A549 (cell line): Measurements from ENCODE around the gene DNAJA3. TPM values are rescaled to one million over a fixed set of nuclear protein-coding genes. Genes with fewer than 3 reads are reported as not detected.

ENCODE experiments used
- ATAC-seq, 2 experiments: fragments of 200-7000 bp in 1 of 2; fragments of >200 bp in 1 of 2; cut with Nextera tagmentation in 1 of 2; cut with Tn5 transposase in 1 of 2; 3 replicates each; pipeline versions ENCODE4 v1.8.0 to v1.9.1; 2018 to 2020; ENCODE audit warnings: mild to moderate bottlenecking in 1 of 2, moderate library complexity in 1 of 2
- CTCF ChIA-PET: fragments of 300-600 bp; sonication (Branson Sonifier 250); formaldehyde crosslinking; extraction: SDS; loops from one replicate; lab custom pipeline; 2021; ENCODE audit warnings: antibody characterized with exemption, inconsistent platforms; lab: Yijun Ruan, JAX
- POLR2A ChIA-PET: fragments of 350-600 bp; formaldehyde crosslinking; extraction: SDS; loops from one replicate; lab custom pipeline; 2021; ENCODE audit warnings: antibody characterized with exemption, inconsistent platforms; lab: Yijun Ruan, JAX
- DNase-seq, 2 experiments: peaks; one replicate each; pipeline versions ENCODE4 v3.0.0 to v3.0.0-alpha.2; 2011 to 2016; ENCODE audit warnings: low read depth in 1 of 2, low spot score in 1 of 2
- FAIRE-seq: peaks from 2 replicates; lab custom pipeline; 2011; peaks lifted over from hg19 to GRCh38; lab: Jason Lieb, UNC
- H3K27ac ChIP-seq, 2 experiments: fragments of >200 bp; sonication (Bioruptor Twin); formaldehyde crosslinking; 3 replicates each; pipeline ENCODE4 v1.5.1; 2016 to 2017
- H3K4me1 ChIP-seq: fragments of >200 bp; sonication (Bioruptor Twin); formaldehyde crosslinking; 3 replicates; pipeline ENCODE4 v1.6.1; 2016
- H3K4me2 ChIP-seq: fragments of >200 bp; sonication (Bioruptor Twin); formaldehyde crosslinking; 3 replicates; pipeline ENCODE4 v1.6.1; 2016
- H3K4me3 ChIP-seq: fragments of >200 bp; sonication (Bioruptor Twin); formaldehyde crosslinking; 3 replicates; pipeline ENCODE4 v1.5.1; 2016
- H3K9me3 ChIP-seq: fragments of >200 bp; sonication (Bioruptor Twin); formaldehyde crosslinking; 3 replicates; pipeline ENCODE4 v1.6.1; 2016
- ATOH8 ChIP-seq: fragments of 250-450 bp; sonication (Bioruptor Pico); IDR thresholded peaks from 2 replicates; pipeline ENCODE4 v1.5.0; 2020; ENCODE audit warnings: low read depth, mild to moderate bottlenecking, moderate library complexity
- CBX8 ChIP-seq: fragments of 200-600 bp; sonication (generic); IDR thresholded peaks from 2 replicates; pipeline ENCODE4 v1.6.1; 2016
- CHD2 ChIP-seq: fragments of 150-350 bp; IDR thresholded peaks from 2 replicates; pipeline ENCODE4 v1.6.1; 2014; ENCODE audit warnings: low read length; ENCODE audit not compliant: partially characterized antibody
- CTCF ChIP-seq: fragments of >200 bp; sonication (Bioruptor Twin); formaldehyde crosslinking; IDR thresholded peaks from 3 replicates; pipeline ENCODE4 v1.5.1; 2016
- EHMT2 ChIP-seq: fragments of 200-600 bp; sonication (generic); IDR thresholded peaks from 2 replicates; pipeline ENCODE4 v1.6.1; 2016; ENCODE audit warnings: antibody characterized with exemption, low read depth, mild to moderate bottlenecking, moderate library complexity
- ELK1 ChIP-seq: fragments of 150-350 bp; IDR thresholded peaks from 2 replicates; pipeline ENCODE4 v1.6.1; 2014; ENCODE audit warnings: low read depth, mild to moderate bottlenecking, low read length
- FOSB ChIP-seq: fragments of 250-450 bp; sonication (Bioruptor Pico); IDR thresholded peaks from 2 replicates; pipeline ENCODE4 v1.5.0; 2020; ENCODE audit warnings: mild to moderate bottlenecking, moderate library complexity
- FOSL2 ChIP-seq, 2 experiments: fragments of 450-650 bp in 1 of 2; fragments of >200 bp in 1 of 2; sonication (Bioruptor Twin) in 1 of 2; formaldehyde crosslinking; IDR thresholded peaks; 2 replicates each; pipeline versions ENCODE4 v1.5.0 to v1.6.1; 2016 to 2020; ENCODE audit warnings: mild to moderate bottlenecking in 1 of 2, moderate library complexity in 1 of 2
- FOXS1 ChIP-seq: fragments of 250-450 bp; sonication (Bioruptor Pico); IDR thresholded peaks from 2 replicates; pipeline ENCODE4 v1.5.0; 2020; ENCODE audit warnings: mild to moderate bottlenecking, moderate library complexity
- GATA3 ChIP-seq: IDR thresholded peaks from 2 replicates; pipeline ENCODE4 v1.6.1; 2012; ENCODE audit warnings: borderline replicate concordance
- HMGXB4 ChIP-seq: fragments of 250-450 bp; sonication (Bioruptor Pico); IDR thresholded peaks from 2 replicates; pipeline ENCODE4 v1.5.0; 2021; ENCODE audit warnings: mild to moderate bottlenecking, moderate library complexity, borderline replicate concordance
- HOXA7 ChIP-seq: fragments of 250-450 bp; sonication (Bioruptor Pico); IDR thresholded peaks from 2 replicates; pipeline ENCODE4 v1.5.0; 2020; ENCODE audit warnings: mild to moderate bottlenecking, moderate library complexity
- HOXB5 ChIP-seq: fragments of 250-450 bp; sonication (Bioruptor Pico); IDR thresholded peaks from 2 replicates; pipeline ENCODE4 v1.5.0; 2020; ENCODE audit warnings: mild to moderate bottlenecking, moderate library complexity
- KDM1A ChIP-seq: fragments of 200-600 bp; sonication (generic); IDR thresholded peaks from 2 replicates; pipeline ENCODE4 v1.6.1; 2016; ENCODE audit warnings: low read depth, mild to moderate bottlenecking
- KDM5A ChIP-seq: fragments of 200-600 bp; sonication (generic); IDR thresholded peaks from 2 replicates; pipeline ENCODE4 v1.6.1; 2016; ENCODE audit warnings: antibody characterized with exemption, mild to moderate bottlenecking
- MAZ ChIP-seq: fragments of 150-350 bp; IDR thresholded peaks from 2 replicates; pipeline ENCODE4 v1.6.1; 2014; ENCODE audit warnings: antibody characterized with exemption, low read depth, low read length, borderline replicate concordance
- PHF8 ChIP-seq: fragments of 200-600 bp; sonication (generic); IDR thresholded peaks from 2 replicates; pipeline ENCODE4 v1.6.1; 2016; ENCODE audit warnings: low read depth, mild to moderate bottlenecking, antibody characterized with exemption, moderate library complexity, borderline replicate concordance
- SREBF2 ChIP-seq: fragments of 450-650 bp; IDR thresholded peaks from 2 replicates; pipeline ENCODE4 v1.6.1; 2014; ENCODE audit warnings: mild to moderate bottlenecking, moderate library complexity
- TFCP2L1 ChIP-seq: fragments of 250-450 bp; sonication (Bioruptor Pico); IDR thresholded peaks from 2 replicates; pipeline ENCODE4 v1.5.0; 2021; ENCODE audit warnings: mild to moderate bottlenecking
- USF2 ChIP-seq: fragments of 450-650 bp; IDR thresholded peaks from 2 replicates; pipeline ENCODE4 v1.6.1; 2014; ENCODE audit warnings: antibody characterized with exemption
- ZNF302 ChIP-seq: fragments of 250-450 bp; sonication (Bioruptor Pico); IDR thresholded peaks from 2 replicates; pipeline ENCODE4 v1.9.0; 2021; ENCODE audit warnings: inconsistent platforms, mild to moderate bottlenecking, moderate library complexity
- ZSCAN20 ChIP-seq: fragments of 250-450 bp; sonication (Bioruptor Pico); IDR thresholded peaks from 2 replicates; pipeline ENCODE4 v1.8.0; 2022; ENCODE audit warnings: mild to moderate bottlenecking, moderate library complexity
- WGBS: methylation state at CpG from one replicate; pipeline ENCODE4 v1.1.6; 2017; ENCODE audit errors: missing lambda C conversion rate; 5-methylcytosine and 5-hydroxymethylcytosine counted together
- polyA plus RNA-seq, 4 experiments: library from polyadenylated mRNA; depleted of rRNA in 3 of 4; stranded (reverse); fragments of >200 nt; fragmentation: RNase III in 1 of 4; extraction: RNeasy Plus Mini Kit Qiagen cat#74134 plus additional on column Dnase treatment in 1 of 4; gene quantifications; 2 replicates in 3 of 4; 3 replicates in 1 of 4; pipeline ENCODE4 v1.2.3, GENCODE V29; 2011 to 2017

The DNAJA3 gene
- polyA plus RNA-seq, 2 of the 4 experiments (the other 2 are of a cell fraction) = 64.6 to 77.2 TPM

- no peak overlapping the region for H3K4me3 ChIP-seq
- POLR2A ChIA-PET = interaction anchor here (0.6 kb wide), 1 partner anchor 14 kb away, joined by 3 read pairs; no protein-coding TSS in a partner anchor
- DNase-seq = no peak
- ATAC-seq = no peak
- no peaks in the 10 kb centered on the region for H3K4me1 ChIP-seq
- no peaks in the 10 kb centered on the region for H3K9me3 ChIP-seq
- H3K27ac ChIP-seq = no peak overlapping the region
- no peak for TF ChIP-seq FOXS1 (CRISPR knock-in tag)
- no peak for TF ChIP-seq KDM5A
- TF ChIP-seq ZSCAN20 (CRISPR knock-in tag) = no peak
- no peak for TF ChIP-seq CTCF
- TF ChIP-seq SREBF2 = no peak
- TF ChIP-seq MAZ = no peak
- TF ChIP-seq HMGXB4 = no peak
- TF ChIP-seq FOSB (CRISPR knock-in tag) = no peak
- no peak for TF ChIP-seq CHD2
- TF ChIP-seq CBX8 = no peak
- no peak for TF ChIP-seq HOXA7
- H3K4me2 ChIP-seq = no peak overlapping the region
- WGBS = 74% methylated on average over 5 of the region's 5 CpGs
- CTCF ChIA-PET = interaction anchor here (1.2 to 1.4 kb wide), 2 partner anchors 33 to 41 kb away, joined by 3 read pairs; partner anchors contain the start of gene HMOX2
- FAIRE-seq = no peak
These were observed 17.6 kb downstream of the DNAJA3 start for GRCh38 chr16:4443271-4443670.

- ATAC-seq = no peak
These were observed 18.3 kb downstream of the DNAJA3 start for GRCh38 chr16:4443986-4444385.

More at GRCh38 chr16:4443986-4444385, 18.3 kb downstream of the DNAJA3 start:
- FAIRE-seq (no peak), DNase-seq (no peak)
- POLR2A ChIA-PET = no interaction called here
- H3K4me3 ChIP-seq = no peak overlapping the region
- no peaks in the 10 kb centered on the region for H3K4me1 ChIP-seq
- 86% methylated on average over 4 of the region's 4 CpGs for WGBS
- CTCF ChIA-PET = interaction anchor here (0.6 to 1.5 kb wide), 5 partner anchors 11 to 42 kb away, joined by 3 to 4 read pairs (median 3); partner anchors contain the start of gene HMOX2
- TF ChIP-seq PHF8 (no peak), CTCF (no peak), KDM1A (no peak), TFCP2L1 (CRISPR knock-in tag) (no peak), GATA3 (no peak), ZNF302 (CRISPR knock-in tag) (no peak), FOSB (CRISPR knock-in tag) (no peak), USF2 (no peak), EHMT2 (no peak), FOSL2 (IDR thresholded peaks at IDR 0.05) (no peak), FOSL2 (CRISPR knock-in tag; IDR thresholded peaks at IDR 0.05) (no peak), SREBF2 (no peak), ATOH8 (CRISPR knock-in tag) (no peak), HOXB5 (CRISPR knock-in tag) (no peak), ELK1 (no peak)
- TF ChIP-seq, all 56 proteins: peak for 0
- Histone ChIP-seq H3K4me2 (no peak overlapping the region), H3K9me3 (no peaks in the 10 kb centered on the region), H3K27ac (no peak overlapping the region)
